Loucy (cell line): ENCODE data around the gene NLRP6.

Experiments used
- H2AFZ ChIP-seq: fragments of 200-600 bp; sonication (generic); 2 replicates; pipeline ENCODE4 v1.6.0; 2016; ENCODE audit warnings: antibody characterized with exemption, mild to moderate bottlenecking, low read length, moderate library complexity
- H3F3A ChIP-seq: fragments of 200-600 bp; 2 replicates; pipeline ENCODE4 v1.6.0; 2016; ENCODE audit warnings: antibody characterized with exemption, low read depth, mild to moderate bottlenecking
- H3K27me3 ChIP-seq: fragments of 200-600 bp; sonication (generic); 2 replicates; pipeline ENCODE4 v1.6.1; 2014; ENCODE audit warnings: low read length, mild to moderate bottlenecking; ENCODE audit not compliant: insufficient read depth, poor library complexity, severe bottlenecking
- H3K36me3 ChIP-seq: fragments of 200-600 bp; sonication (generic); 2 replicates; pipeline ENCODE4 v1.6.1; 2016; ENCODE audit warnings: low read length; ENCODE audit not compliant: insufficient read depth
- H3K4me1 ChIP-seq: fragments of 200-600 bp; sonication (generic); 2 replicates; pipeline ENCODE4 v1.5.1; 2014; ENCODE audit warnings: low read length, mild to moderate bottlenecking; ENCODE audit not compliant: insufficient read depth, poor library complexity, severe bottlenecking
- H3K4me2 ChIP-seq: fragments of 200-600 bp; sonication (generic); 2 replicates; pipeline ENCODE4 v1.6.0; 2014; ENCODE audit warnings: antibody characterized with exemption, low read length, low read depth, mild to moderate bottlenecking; ENCODE audit not compliant: poor library complexity, severe bottlenecking
- H3K4me3 ChIP-seq: fragments of 200-600 bp; sonication (generic); 2 replicates; pipeline ENCODE4 v1.5.1; 2014; ENCODE audit warnings: low read length, mild to moderate bottlenecking, mixed read lengths; ENCODE audit not compliant: poor library complexity, severe bottlenecking
- H3K79me2 ChIP-seq: fragments of 200-600 bp; sonication (generic); 2 replicates; pipeline ENCODE4 v1.6.1; 2014; ENCODE audit warnings: low read length; ENCODE audit not compliant: insufficient read depth
- H3K9ac ChIP-seq: fragments of 200-600 bp; sonication (generic); 2 replicates; pipeline ENCODE4 v1.6.0; 2014; ENCODE audit warnings: mild to moderate bottlenecking, low read depth, low read length, moderate library complexity; ENCODE audit not compliant: poor library complexity, severe bottlenecking
- H3K9me2 ChIP-seq: fragments of 200-600 bp; sonication (generic); replicated peaks from 2 replicates; pipeline ENCODE4 v1.6.1; 2016; ENCODE audit warnings: low read depth, low read length, mixed read lengths
- H3K9me3 ChIP-seq: fragments of 200-600 bp; sonication (generic); 2 replicates; pipeline ENCODE4 v1.6.1; 2014; ENCODE audit warnings: mild to moderate bottlenecking, antibody characterized with exemption, low read length, low read depth; ENCODE audit not compliant: insufficient read depth
- H4K20me1 ChIP-seq: fragments of 200-600 bp; sonication (generic); 2 replicates; pipeline ENCODE4 v1.6.0; 2014; ENCODE audit warnings: antibody characterized with exemption, low read length, mild to moderate bottlenecking; ENCODE audit not compliant: insufficient read depth, poor library complexity, severe bottlenecking
- EZH2phosphoT487 ChIP-seq: fragments of 200-600 bp; IDR thresholded peaks from 2 replicates; pipeline ENCODE4 v1.6.1; 2018; ENCODE audit warnings: antibody characterized with exemption, mild to moderate bottlenecking, moderate library complexity, borderline replicate concordance
- TF ChIP-seq, protein P1 (sequence below): fragments of 200-600 bp; sonication (generic); conservative IDR thresholded peaks from 2 replicates; pipeline ENCODE4 v1.5.1; 2014; ENCODE audit warnings: mild to moderate bottlenecking, antibody characterized with exemption, low read length

The NLRP6 gene

DNA sequence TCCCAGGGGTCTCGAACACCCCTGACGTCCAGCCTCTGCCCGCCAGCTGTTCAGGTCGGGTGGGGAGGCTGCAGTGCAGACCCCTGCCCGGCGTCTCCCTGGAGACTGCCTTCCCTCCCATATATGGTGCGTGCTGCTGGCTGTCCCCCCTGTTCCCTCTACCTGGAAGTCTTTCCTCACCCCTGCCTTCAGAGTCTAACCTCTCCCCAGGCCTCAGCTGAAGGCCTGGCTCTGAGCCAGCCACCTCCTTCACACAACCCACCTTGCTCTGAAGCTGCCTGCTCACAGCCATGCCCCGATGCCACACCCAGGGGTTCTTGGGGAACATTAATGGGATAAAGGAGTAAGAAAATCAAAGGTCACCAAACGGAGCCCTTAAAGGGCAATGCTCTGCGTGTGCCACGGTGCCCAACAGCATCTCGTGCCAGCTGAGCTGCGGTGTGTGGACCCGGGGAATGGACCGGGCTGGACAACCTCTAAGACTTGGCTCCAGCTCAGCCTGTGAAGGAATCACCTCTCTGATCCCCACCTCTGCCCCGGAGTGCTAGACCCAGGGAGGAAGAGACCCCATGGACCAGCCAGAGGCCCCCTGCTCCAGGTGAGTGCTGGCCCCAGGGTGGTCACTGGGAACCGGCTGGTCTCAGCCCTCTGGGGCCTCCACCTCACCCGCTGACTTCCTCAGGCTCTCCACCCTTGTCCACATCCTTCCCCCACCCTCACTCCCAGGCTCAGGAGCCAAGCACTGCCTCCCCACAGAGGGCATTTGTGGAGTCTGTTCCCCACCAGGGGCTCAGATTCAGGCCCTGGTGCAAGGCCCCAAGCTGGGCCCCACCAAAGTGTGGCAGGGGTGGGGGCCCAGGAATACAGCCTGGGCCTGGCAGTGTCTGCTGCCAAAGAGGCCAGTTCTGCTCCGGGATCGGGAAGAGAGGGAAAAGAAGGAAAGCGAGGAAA, at the start of gene NLRP6:
Gene NLRP6 (plus strand): TSS at position 407 of the 951 bp plus-strand sequence. CDS start 163 bp downstream, at position 570.
- Histone ChIP-seq H3K4me1 (peaks cover 10% of the 10 kb centered on the region), H3K9ac (no peak within 1 kb of the TSS), H3K4me2 (no peak within 1 kb of the TSS), H3K9me3 (no peaks in the 10 kb centered on the region), H3K79me2 (no peaks in the 10 kb centered on the region), H3K9me2 (no peaks in the 10 kb centered on the region), H2AFZ (no peak within 1 kb of the TSS), H4K20me1 (no peaks in the 10 kb centered on the region), H3K27me3 (no peaks in the 10 kb centered on the region), H3K4me3 (no peak within 1 kb of the TSS), H3K36me3 (no peaks in the 10 kb centered on the region), H3F3A (no peaks in the 10 kb centered on the region)
- TF ChIP-seq, protein P1, sequence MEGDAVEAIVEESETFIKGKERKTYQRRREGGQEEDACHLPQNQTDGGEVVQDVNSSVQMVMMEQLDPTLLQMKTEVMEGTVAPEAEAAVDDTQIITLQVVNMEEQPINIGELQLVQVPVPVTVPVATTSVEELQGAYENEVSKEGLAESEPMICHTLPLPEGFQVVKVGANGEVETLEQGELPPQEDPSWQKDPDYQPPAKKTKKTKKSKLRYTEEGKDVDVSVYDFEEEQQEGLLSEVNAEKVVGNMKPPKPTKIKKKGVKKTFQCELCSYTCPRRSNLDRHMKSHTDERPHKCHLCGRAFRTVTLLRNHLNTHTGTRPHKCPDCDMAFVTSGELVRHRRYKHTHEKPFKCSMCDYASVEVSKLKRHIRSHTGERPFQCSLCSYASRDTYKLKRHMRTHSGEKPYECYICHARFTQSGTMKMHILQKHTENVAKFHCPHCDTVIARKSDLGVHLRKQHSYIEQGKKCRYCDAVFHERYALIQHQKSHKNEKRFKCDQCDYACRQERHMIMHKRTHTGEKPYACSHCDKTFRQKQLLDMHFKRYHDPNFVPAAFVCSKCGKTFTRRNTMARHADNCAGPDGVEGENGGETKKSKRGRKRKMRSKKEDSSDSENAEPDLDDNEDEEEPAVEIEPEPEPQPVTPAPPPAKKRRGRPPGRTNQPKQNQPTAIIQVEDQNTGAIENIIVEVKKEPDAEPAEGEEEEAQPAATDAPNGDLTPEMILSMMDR = no peak
- TF ChIP-seq EZH2phosphoT487 = no peak

DNA sequence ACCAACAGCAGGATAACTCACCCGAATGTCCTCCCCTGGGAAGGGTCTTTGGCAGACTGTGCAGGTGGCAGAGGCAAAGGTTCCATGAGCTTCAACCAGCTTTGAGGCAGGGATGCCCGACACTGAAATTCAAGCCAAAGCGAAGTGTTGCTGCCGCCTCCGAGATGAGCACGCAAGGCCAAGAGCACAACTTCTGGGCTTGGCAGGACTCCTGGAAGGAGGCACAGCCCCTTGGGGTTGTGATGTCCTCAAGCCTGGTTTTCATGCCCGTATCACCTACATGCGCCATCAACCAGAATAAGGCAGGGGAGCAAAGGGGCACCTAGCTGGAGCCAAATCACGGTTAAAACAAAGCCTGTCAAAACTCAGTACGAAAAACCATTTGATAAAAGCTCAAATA, 47.8 kb upstream of the NLRP6 start:
- H3K27me3 ChIP-seq = no peaks in the 10 kb centered on the region
- no peak overlapping the region for H3K9ac ChIP-seq
- no peaks in the 10 kb centered on the region for H3K9me3 ChIP-seq
- peaks cover 14% of the 10 kb centered on the region for H3K4me1 ChIP-seq
- no peaks in the 10 kb centered on the region; the same call in 1 of the 2 replicates for H3F3A ChIP-seq
- no peak overlapping the region for H2AFZ ChIP-seq
- no peaks in the 10 kb centered on the region for H3K36me3 ChIP-seq
- TF ChIP-seq, protein P1 = no peak
- no peak for TF ChIP-seq EZH2phosphoT487
- H4K20me1 ChIP-seq = no peaks in the 10 kb centered on the region
- no peak overlapping the region for H3K4me2 ChIP-seq
- H3K79me2 ChIP-seq = peaks cover 5% of the 10 kb centered on the region; the same call in 1 of the 2 replicates
- H3K4me3 ChIP-seq = no peak overlapping the region
- no peaks in the 10 kb centered on the region for H3K9me2 ChIP-seq

DNA sequence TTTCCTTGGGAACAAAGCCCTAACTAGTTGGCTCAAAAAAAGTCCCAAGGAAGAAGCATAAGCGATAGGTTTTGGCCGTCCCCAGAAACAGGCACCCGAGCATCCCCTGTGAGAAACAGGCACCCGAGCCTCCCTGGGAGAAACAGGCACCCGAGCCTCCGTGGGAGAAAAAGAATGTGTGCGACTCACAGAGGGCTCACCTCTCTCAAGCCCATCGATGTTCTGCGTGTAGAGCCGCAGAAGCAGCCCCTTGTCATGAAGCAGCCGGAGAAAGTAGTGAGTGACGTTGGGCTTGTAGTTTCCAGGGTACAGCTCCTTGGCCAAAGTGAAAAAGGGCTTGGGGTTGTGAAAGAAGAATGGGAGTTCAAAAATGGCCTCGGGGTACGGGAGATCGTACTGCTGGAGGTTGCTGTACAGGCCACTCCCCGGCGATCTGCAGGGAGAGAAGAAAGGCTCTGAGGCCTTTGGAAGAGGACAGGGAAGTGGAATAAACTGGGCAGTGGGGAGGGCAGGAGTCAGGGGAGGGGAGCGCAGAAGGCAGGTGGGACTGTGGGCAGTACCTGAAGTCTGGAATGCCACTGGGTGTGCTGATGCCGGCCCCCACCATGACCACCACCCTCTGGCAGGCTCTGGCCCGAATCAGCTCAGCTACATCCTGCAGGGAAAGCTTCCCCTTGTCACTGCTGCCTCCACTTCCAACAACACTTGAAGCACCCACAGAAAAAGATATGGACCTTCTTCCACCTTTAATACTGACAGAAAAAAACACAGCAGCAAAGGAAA, 45.2 kb upstream of the NLRP6 start:
- TF ChIP-seq EZH2phosphoT487 = no peak
- TF ChIP-seq, protein P1 = no peak
- Histone ChIP-seq H3F3A (peaks cover 4% of the 10 kb centered on the region), H3K4me2 (no peak overlapping the region), H2AFZ (no peak overlapping the region), H3K27me3 (no peaks in the 10 kb centered on the region), H3K9ac (no peak overlapping the region), H3K4me3 (no peak overlapping the region), H3K79me2 (peaks cover 21% of the 10 kb centered on the region), H3K36me3 (no peaks in the 10 kb centered on the region), H3K9me3 (no peaks in the 10 kb centered on the region), H4K20me1 (peaks cover 10% of the 10 kb centered on the region), H3K4me1 (peaks cover 15% of the 10 kb centered on the region), H3K9me2 (no peaks in the 10 kb centered on the region)
